ENCODE results near the gene SECISBP2L. TPM values are rescaled to one million over a fixed set of nuclear protein-coding genes. Genes with fewer than 3 reads are reported as not detected.

SECISBP2L gene
- total and polyA plus RNA-seq, 10 of the 15 experiments (the other 5 are each of a cell fraction or from before 2014, with no cell fraction given) = 1.4 to 24.2 (median 10.4) TPM

DNA sequence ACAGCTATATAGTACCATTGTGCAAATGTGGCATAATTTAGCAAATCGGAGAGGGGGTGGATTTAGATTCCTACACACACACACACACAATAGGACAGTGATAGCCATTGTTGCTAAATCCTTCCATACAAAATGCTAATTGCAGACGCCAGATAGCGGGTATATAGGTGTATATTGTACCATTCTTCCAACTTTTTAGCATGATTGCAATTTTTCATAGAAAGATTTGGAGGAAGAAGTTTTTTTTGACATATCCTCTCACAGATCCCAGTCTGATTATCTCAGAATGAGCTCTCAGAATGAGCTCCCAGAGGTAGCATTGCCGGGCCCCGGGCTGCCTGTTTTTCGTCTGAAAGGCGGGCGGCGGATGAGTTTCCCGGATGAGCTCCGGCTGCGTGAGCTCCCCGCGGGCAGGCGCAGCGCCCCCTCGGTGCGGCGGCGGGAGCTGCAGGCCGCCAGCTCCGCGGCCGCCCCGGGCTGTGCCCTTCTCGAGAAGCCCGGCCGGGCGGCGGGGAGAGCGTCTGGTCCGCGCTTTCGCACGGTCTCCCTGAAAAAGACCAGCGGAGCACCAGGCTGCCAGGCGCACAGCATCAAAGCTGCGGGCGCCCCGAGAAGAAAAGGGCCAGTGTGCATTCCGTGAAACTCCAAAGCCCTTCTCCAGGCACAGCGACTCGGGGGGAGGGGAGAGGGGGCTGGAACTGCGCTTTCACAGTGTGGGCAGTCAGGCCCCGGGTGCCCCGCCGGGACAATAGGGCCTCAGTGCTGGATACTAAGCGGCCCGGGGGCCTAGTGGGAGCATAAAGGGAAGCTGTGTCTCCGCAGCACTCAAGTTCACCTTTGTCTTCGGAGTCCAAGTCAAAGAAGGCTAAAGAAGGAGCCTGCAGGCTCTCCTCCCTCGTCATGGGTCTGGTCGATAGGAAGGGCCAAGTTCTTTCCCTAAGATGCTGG, 70.5 kb downstream of the SECISBP2L start (continued):
- TF ChIP-seq E4F1 (IDR thresholded peaks at IDR 0.05; ENCODE audit: borderline replicate concordance, partially characterized antibody) = no peak
- TF ChIP-seq, protein P1, sequence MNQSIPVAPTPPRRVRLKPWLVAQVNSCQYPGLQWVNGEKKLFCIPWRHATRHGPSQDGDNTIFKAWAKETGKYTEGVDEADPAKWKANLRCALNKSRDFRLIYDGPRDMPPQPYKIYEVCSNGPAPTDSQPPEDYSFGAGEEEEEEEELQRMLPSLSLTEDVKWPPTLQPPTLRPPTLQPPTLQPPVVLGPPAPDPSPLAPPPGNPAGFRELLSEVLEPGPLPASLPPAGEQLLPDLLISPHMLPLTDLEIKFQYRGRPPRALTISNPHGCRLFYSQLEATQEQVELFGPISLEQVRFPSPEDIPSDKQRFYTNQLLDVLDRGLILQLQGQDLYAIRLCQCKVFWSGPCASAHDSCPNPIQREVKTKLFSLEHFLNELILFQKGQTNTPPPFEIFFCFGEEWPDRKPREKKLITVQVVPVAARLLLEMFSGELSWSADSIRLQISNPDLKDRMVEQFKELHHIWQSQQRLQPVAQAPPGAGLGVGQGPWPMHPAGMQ (IDR thresholded peaks at IDR 0.05; ENCODE audit: borderline replicate concordance) = no peak
- TF ChIP-seq ESRRA (IDR thresholded peaks at IDR 0.05; ENCODE audit: low read length) = no peak
- TF ChIP-seq, protein P2, sequence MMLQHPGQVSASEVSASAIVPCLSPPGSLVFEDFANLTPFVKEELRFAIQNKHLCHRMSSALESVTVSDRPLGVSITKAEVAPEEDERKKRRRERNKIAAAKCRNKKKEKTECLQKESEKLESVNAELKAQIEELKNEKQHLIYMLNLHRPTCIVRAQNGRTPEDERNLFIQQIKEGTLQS (IDR thresholded peaks at IDR 0.05; ENCODE audit: borderline replicate concordance, extremely low read depth, low read depth, low read length) = no peak
- no peak for TF ChIP-seq BCL11A (IDR thresholded peaks at IDR 0.05; ENCODE audit: low read depth, low read length)
- TF ChIP-seq GATAD2B (conservative IDR thresholded peaks at IDR 0.05; ENCODE audit: low read depth) = peak; percentile 80
- no peak for TF ChIP-seq SREBF2 (IDR thresholded peaks at IDR 0.05; ENCODE audit: low read length)
- TF ChIP-seq SUZ12 (IDR thresholded peaks at IDR 0.05; ENCODE audit: unreplicated experiment) = no peak
- TF ChIP-seq ZNF622 (IDR thresholded peaks at IDR 0.05) = no peak
- TF ChIP-seq, protein P3, sequence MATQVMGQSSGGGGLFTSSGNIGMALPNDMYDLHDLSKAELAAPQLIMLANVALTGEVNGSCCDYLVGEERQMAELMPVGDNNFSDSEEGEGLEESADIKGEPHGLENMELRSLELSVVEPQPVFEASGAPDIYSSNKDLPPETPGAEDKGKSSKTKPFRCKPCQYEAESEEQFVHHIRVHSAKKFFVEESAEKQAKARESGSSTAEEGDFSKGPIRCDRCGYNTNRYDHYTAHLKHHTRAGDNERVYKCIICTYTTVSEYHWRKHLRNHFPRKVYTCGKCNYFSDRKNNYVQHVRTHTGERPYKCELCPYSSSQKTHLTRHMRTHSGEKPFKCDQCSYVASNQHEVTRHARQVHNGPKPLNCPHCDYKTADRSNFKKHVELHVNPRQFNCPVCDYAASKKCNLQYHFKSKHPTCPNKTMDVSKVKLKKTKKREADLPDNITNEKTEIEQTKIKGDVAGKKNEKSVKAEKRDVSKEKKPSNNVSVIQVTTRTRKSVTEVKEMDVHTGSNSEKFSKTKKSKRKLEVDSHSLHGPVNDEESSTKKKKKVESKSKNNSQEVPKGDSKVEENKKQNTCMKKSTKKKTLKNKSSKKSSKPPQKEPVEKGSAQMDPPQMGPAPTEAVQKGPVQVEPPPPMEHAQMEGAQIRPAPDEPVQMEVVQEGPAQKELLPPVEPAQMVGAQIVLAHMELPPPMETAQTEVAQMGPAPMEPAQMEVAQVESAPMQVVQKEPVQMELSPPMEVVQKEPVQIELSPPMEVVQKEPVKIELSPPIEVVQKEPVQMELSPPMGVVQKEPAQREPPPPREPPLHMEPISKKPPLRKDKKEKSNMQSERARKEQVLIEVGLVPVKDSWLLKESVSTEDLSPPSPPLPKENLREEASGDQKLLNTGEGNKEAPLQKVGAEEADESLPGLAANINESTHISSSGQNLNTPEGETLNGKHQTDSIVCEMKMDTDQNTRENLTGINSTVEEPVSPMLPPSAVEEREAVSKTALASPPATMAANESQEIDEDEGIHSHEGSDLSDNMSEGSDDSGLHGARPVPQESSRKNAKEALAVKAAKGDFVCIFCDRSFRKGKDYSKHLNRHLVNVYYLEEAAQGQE (IDR thresholded peaks at IDR 0.05; ENCODE audit: low read depth, low read length) = no peak
- TF ChIP-seq HSF1 (IDR thresholded peaks at IDR 0.05; ENCODE audit: low read depth, low read length) = no peak
- TF ChIP-seq NRF1 (conservative IDR thresholded peaks at IDR 0.05; ENCODE audit: low read depth, low read length) = no peak
- no peak for TF ChIP-seq PML (IDR thresholded peaks at IDR 0.05; ENCODE audit: low read length)
- TF ChIP-seq FOXM1 (IDR thresholded peaks at IDR 0.05; ENCODE audit: low read depth, low read length) = no peak
- TF ChIP-seq SP1 (IDR thresholded peaks at IDR 0.05; ENCODE audit: low read depth, low read length) = no peak
- no peak for TF ChIP-seq NFYB (IDR thresholded peaks at IDR 0.05; ENCODE audit: insufficient read depth, low read depth, low read length)
- no peak for TF ChIP-seq SPI1 (IDR thresholded peaks at IDR 0.05; ENCODE audit: borderline replicate concordance, insufficient read depth, low read depth, low read length)
- TF ChIP-seq NBN (IDR thresholded peaks at IDR 0.05) = no peak

All from GM12878 (cell line).